Measurements from ENCODE around the gene C3orf22.

GRCh38 chr3:126503701-126504100 lies 55.0 kb downstream of the C3orf22 start:
- TF ChIP-seq ZBTB21 (tag by site-specific recombination; IDR thresholded peaks at IDR 0.05) (no peak), CTCF (tag by site-specific recombination; IDR thresholded peaks at IDR 0.05) (no peak), ZNF133 (tag by site-specific recombination; IDR thresholded peaks at IDR 0.05) (no peak), ZNF23 (tag by site-specific recombination; IDR thresholded peaks at IDR 0.05; ENCODE audit: borderline replicate concordance) (no peak), GLI4 (tag by site-specific recombination; IDR thresholded peaks at IDR 0.05) (no peak), ZNF19 (tag by site-specific recombination; IDR thresholded peaks at IDR 0.05; ENCODE audit: low read depth) (no peak), ZNF184 (tag by site-specific recombination; IDR thresholded peaks at IDR 0.05) (no peak)
